DND-41 (cell line): ENCODE measurements around the gene RGR.

ENCODE experiments used
- ATAC-seq: fragments of 200-7000 bp; cut with Tn5 transposase; 3 replicates; pipeline ENCODE4 v1.9.1; 2021; ENCODE audit warnings: low read depth; ENCODE audit not compliant: insufficient read depth
- DNase-seq: peaks from one replicate; pipeline ENCODE4 v3.0.0-alpha.2; 2020
- H2AFZ ChIP-seq: 2 replicates; pipeline ENCODE4 v1.6.0; 2012; ENCODE audit warnings: low read depth, low read length
- H3K27ac ChIP-seq: 2 replicates; pipeline ENCODE4 v1.5.1; 2012; ENCODE audit warnings: low read length, inconsistent platforms
- H3K27me3 ChIP-seq: fragments of 200-600 bp; sonication (generic); 2 replicates; pipeline ENCODE4 v1.6.0; 2012; ENCODE audit warnings: low read length, mild to moderate bottlenecking, inconsistent platforms; ENCODE audit not compliant: insufficient read depth, poor library complexity
- H3K36me3 ChIP-seq: 2 replicates; pipeline ENCODE4 v1.5.1; 2012; ENCODE audit warnings: low read length, inconsistent platforms; ENCODE audit not compliant: insufficient read depth
- H3K4me1 ChIP-seq: 2 replicates; pipeline ENCODE4 v1.5.1; 2012; ENCODE audit warnings: mild to moderate bottlenecking, low read length; ENCODE audit not compliant: insufficient read depth
- H3K4me2 ChIP-seq: 2 replicates; pipeline ENCODE4 v1.6.0; 2012; ENCODE audit warnings: mild to moderate bottlenecking, moderate library complexity, low read length, inconsistent platforms; ENCODE audit not compliant: insufficient read depth
- H3K4me3 ChIP-seq, 2 experiments: fragments of 200-600 bp in 1 of 2; shearing (Covaris generic) in 1 of 2; 2 replicates each; pipeline ENCODE4 v1.5.1; 2012 to 2016; ENCODE audit warnings: inconsistent platforms in 2 of 2, low read length in 2 of 2, mild to moderate bottlenecking in 2 of 2, low read depth in 1 of 2, moderate library complexity in 1 of 2
- H3K79me2 ChIP-seq: 2 replicates; pipeline ENCODE4 v1.6.0; 2012; ENCODE audit warnings: low read length, inconsistent platforms; ENCODE audit not compliant: insufficient read depth
- H3K9ac ChIP-seq: 2 replicates; pipeline ENCODE4 v1.6.0; 2012; ENCODE audit warnings: low read depth, mild to moderate bottlenecking, inconsistent platforms, low read length, moderate library complexity
- H3K9me3 ChIP-seq: 2 replicates; pipeline ENCODE4 v1.5.1; 2012; ENCODE audit warnings: low read length, moderate library complexity, mild to moderate bottlenecking, inconsistent platforms; ENCODE audit not compliant: insufficient read depth, severe bottlenecking
- H4K20me1 ChIP-seq: 2 replicates; pipeline ENCODE4 v1.6.0; 2012; ENCODE audit warnings: low read length; ENCODE audit not compliant: insufficient read depth
- CTCF ChIP-seq: IDR thresholded peaks from 2 replicates; pipeline ENCODE4 v1.5.1; 2012; ENCODE audit warnings: borderline replicate concordance, low read length, moderate library complexity, mild to moderate bottlenecking; ENCODE audit not compliant: poor library complexity, severe bottlenecking; ENCODE audit errors: extremely low read depth
- EZH2 ChIP-seq: IDR thresholded peaks from 3 replicates; pipeline ENCODE4 v1.6.1; 2012; ENCODE audit warnings: borderline replicate concordance, low read depth, mild to moderate bottlenecking, moderate library complexity, low read length, inconsistent platforms; ENCODE audit not compliant: severe bottlenecking

Gene RGR

DNA sequence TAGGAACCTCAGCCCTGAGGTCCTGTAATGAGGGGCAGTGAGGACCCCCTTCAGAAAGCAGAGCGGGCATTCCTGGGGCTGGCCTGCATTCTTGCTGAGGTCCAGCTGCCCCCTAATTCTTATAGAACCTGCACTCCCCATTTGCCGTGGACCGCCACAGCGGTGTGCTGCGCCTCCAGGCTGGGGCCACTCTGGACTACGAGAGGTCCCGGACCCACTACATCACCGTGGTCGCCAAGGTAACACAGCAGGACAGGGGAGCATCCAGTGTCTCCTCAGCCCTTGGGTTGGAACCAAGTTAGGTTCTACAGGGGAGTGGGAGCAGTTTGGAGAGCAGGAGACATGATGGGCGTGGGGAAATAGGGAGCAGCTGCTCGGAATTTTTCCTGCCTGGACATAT lies 43.2 kb upstream of the RGR start:
- Histone ChIP-seq H3K27ac (no peak overlapping the region), H3K9ac (no peak overlapping the region), H3K4me1 (no peaks in the 10 kb centered on the region), H3K79me2 (no peaks in the 10 kb centered on the region), H4K20me1 (no peaks in the 10 kb centered on the region; the same call in 1 of the 2 replicates), H3K4me2 (no peak overlapping the region), H3K4me3 (no peak overlapping the region), H3K27me3 (peaks cover 2% of the 10 kb centered on the region), H3K36me3 (no peaks in the 10 kb centered on the region), H2AFZ (no peak overlapping the region), H3K9me3 (no peaks in the 10 kb centered on the region)
- no peak for ATAC-seq
- no peak for DNase-seq
- TF ChIP-seq EZH2 (no peak), CTCF (no peak)

GRCh38 chr10:84202349-84202748 lies 42.5 kb upstream of the RGR start:
- H3K4me2 ChIP-seq: no peak overlapping the region
- no peak overlapping the region for H2AFZ ChIP-seq
- H3K4me1 ChIP-seq: no peaks in the 10 kb centered on the region
- no peaks in the 10 kb centered on the region for H3K9me3 ChIP-seq
- no peak overlapping the region for H3K9ac ChIP-seq
- no peak overlapping the region for H3K4me3 ChIP-seq
- H3K27me3 ChIP-seq: peaks cover 3% of the 10 kb centered on the region
- no peaks in the 10 kb centered on the region for H3K36me3 ChIP-seq
- TF ChIP-seq EZH2 (no peak), CTCF (no peak)
- no peaks in the 10 kb centered on the region for H3K79me2 ChIP-seq
- ATAC-seq: no peak
- H3K27ac ChIP-seq: no peak overlapping the region
- DNase-seq: no peak
- H4K20me1 ChIP-seq: no peaks in the 10 kb centered on the region

GRCh38 chr10:84204122-84204521 lies 40.7 kb upstream of the RGR start:
- Histone ChIP-seq H4K20me1 (no peaks in the 10 kb centered on the region), H2AFZ (no peak overlapping the region), H3K9ac (no peak overlapping the region), H3K4me1 (no peaks in the 10 kb centered on the region), H3K79me2 (no peaks in the 10 kb centered on the region), H3K27ac (no peak overlapping the region), H3K27me3 (peaks cover 3% of the 10 kb centered on the region), H3K9me3 (no peaks in the 10 kb centered on the region), H3K36me3 (no peaks in the 10 kb centered on the region), H3K4me2 (no peak overlapping the region), H3K4me3 (no peak overlapping the region)
- ATAC-seq (no peak), DNase-seq (no peak)
- TF ChIP-seq CTCF: peak; percentile 45
- TF ChIP-seq EZH2: no peak

DNA sequence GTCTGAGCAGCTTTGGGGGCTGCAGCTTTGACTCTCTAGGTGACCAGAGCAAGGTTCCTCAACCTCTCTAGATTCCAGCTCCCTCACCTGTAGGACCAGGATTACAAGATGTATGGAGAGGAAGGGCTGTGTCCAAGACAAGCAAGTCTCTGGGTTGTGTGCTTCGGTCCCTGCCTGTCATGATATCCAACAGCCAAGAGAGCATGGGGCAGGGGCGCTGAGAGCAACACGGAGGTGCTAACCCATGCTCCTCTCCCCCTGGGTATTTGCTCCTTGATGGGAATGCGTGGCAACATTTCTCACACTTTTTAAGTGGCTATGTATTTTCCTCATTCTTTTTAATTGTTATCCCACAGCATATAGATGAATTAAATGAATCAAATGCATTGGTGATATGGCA lies 40.2 kb upstream of the RGR start:
- DNase-seq (no peak), ATAC-seq (no peak)
- Histone ChIP-seq H3K27me3 (peaks cover 3% of the 10 kb centered on the region), H3K4me3 (no peak overlapping the region), H4K20me1 (no peaks in the 10 kb centered on the region), H3K4me1 (no peaks in the 10 kb centered on the region), H3K27ac (no peak overlapping the region), H3K36me3 (no peaks in the 10 kb centered on the region), H3K9ac (no peak overlapping the region), H3K4me2 (no peak overlapping the region), H3K9me3 (no peaks in the 10 kb centered on the region), H3K79me2 (no peaks in the 10 kb centered on the region), H2AFZ (no peak overlapping the region)
- no peak for TF ChIP-seq EZH2
- no peak for TF ChIP-seq CTCF
